ENCODE results near the gene CHRNB1.

DNA sequence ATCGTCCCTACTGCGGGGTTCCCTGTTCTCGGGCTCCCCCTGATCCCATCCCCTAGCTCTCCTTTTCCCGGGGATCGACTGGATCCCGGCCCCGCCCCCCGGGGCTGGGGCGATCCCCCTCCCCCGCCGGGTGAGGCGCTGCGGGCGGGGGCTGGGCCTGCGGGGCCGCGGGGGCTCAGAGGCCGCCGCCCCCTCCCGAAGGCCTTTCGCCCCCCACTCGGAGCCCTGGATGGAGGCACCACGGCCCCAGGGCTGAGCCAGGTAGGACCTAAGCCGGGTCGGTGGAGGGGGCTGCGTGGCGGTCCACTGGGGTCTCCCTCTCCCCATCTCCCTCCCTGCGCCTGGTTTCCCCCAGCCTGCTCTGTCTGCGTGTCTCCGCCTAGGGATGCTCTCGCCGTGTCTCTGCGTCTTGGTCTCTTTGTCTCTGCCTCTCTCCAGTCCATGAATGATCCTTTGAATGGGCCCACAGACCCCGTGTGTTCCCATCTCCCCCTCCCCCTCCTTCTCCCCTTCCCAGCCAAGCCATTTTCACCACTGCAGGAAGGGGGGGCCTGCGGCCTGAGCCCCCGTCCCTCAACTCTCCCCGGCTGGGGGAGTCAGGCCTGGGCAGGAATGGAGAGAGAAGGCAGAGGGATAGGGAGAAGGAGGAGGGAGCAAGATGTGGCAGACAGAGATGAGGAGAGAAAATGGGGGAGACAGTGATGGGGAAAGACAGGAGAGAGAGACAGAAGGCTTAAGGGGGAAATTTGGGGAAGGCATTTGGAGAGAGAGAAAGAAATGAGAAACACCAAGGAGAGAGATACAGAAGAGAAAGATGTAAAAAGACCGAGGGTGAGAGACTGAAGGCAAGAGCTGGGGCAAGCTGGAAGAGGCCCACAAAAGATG lies 39.3 kb upstream of the CHRNB1 start:
- TF ChIP-seq, protein P1, sequence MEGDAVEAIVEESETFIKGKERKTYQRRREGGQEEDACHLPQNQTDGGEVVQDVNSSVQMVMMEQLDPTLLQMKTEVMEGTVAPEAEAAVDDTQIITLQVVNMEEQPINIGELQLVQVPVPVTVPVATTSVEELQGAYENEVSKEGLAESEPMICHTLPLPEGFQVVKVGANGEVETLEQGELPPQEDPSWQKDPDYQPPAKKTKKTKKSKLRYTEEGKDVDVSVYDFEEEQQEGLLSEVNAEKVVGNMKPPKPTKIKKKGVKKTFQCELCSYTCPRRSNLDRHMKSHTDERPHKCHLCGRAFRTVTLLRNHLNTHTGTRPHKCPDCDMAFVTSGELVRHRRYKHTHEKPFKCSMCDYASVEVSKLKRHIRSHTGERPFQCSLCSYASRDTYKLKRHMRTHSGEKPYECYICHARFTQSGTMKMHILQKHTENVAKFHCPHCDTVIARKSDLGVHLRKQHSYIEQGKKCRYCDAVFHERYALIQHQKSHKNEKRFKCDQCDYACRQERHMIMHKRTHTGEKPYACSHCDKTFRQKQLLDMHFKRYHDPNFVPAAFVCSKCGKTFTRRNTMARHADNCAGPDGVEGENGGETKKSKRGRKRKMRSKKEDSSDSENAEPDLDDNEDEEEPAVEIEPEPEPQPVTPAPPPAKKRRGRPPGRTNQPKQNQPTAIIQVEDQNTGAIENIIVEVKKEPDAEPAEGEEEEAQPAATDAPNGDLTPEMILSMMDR (IDR thresholded peaks at IDR 0.05) = no peak
- TF ChIP-seq POLR2A (IDR thresholded peaks at IDR 0.05) (no peak), POLR2AphosphoS5 (IDR thresholded peaks at IDR 0.05) (no peak), EP300 (IDR thresholded peaks at IDR 0.05) (no peak)
